ENCODE data around the gene RPS16. TPM values are rescaled to one million over a fixed set of nuclear protein-coding genes. Genes with fewer than 3 reads are reported as not detected.
A peak's percentile ranks its signal among the peaks of the same experiment; 100 is the strongest.

Gene RPS16
- total and polyA plus RNA-seq, 4 experiments from 2014 or later, result 1,590 to 4,227 (median 3,056) TPM

DNA sequence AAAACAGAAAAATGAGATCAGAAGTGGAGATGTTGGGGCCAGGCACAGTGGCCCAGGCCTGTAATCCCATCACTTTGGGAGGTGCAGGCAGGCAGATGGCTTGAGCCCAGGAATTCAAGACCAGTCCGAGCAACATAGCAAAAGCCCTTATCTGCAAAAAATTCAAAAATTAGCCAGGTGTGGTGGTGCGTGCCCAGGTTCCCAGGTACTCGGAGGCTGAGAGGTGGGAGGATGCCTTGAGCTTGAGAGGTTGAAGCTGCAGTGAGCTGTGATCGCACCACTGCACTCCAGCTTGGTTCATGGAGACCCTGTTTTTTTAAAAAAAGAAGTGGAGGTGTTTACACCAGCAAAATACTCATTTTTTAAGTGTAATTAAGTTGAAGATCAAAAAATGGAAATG lies 35.7 kb downstream of the RPS16 start:
- POLR2A ChIA-PET (ENCODE audit: partially characterized antibody), result interaction anchor here (0.9 to 11.3 kb wide), 4 partner anchors 8 to 35 kb away, joined by 3 to 384 read pairs (median 228); partner anchors contain the start of genes MED29, PAF1, PLEKHG2 and RPS16
- no peak for DNase-seq
- H3K4me1 ChIP-seq (ENCODE audit: insufficient read depth, low read length), result peaks cover 74% of the 10 kb centered on the region
- intact Hi-C loops (cut with micrococcal nuclease), result loop anchor here (2.0 kb wide), 1 partner anchor 45 kb away; the partner anchor contains the start of gene SUPT5H
- no peaks in the 10 kb centered on the region for H3K27me3 ChIP-seq (ENCODE audit: insufficient read depth, low read length)
- H3K36me3 Mint-ChIP-seq, result peaks cover 3 to 24% of the 10 kb centered on the region in 2 donors
- H3K36me3 ChIP-seq (ENCODE audit: insufficient read depth, low read length), result peaks cover 7% of the 10 kb centered on the region
- H3K27ac ChIP-seq (ENCODE audit: low read depth, low read length), result peak overlapping the region; percentile 100
- peak overlapping the region; percentile 81 to 100 (median 94) for H3K27ac Mint-ChIP-seq
- peak overlapping the region in 4 of 8 donors; percentile 0 to 60 (median 56) for H3K4me3 Mint-ChIP-seq
- no peak overlapping the region for H3K4me3 ChIP-seq (ENCODE audit: low read length in 2 of 2)
- H3K9me3 Mint-ChIP-seq, result no peaks in the 10 kb centered on the region
- H3K27me3 Mint-ChIP-seq, result no peaks in the 10 kb centered on the region
- CTCF ChIA-PET (ENCODE audit: partially characterized antibody), result interaction anchor here (4.5 to 15.4 kb wide), 2 partner anchors 12 to 35 kb away, joined by 15 to 215 read pairs; partner anchors contain the start of genes PLEKHG2 and RPS16
- no peaks in the 10 kb centered on the region for H3K9me3 ChIP-seq (ENCODE audit: control insufficient read depth in 1 of 2, low read length in 2 of 2)
- peaks cover 31 to 79% (median 63%) of the 10 kb centered on the region in 4 donors for H3K4me1 Mint-ChIP-seq

DNA sequence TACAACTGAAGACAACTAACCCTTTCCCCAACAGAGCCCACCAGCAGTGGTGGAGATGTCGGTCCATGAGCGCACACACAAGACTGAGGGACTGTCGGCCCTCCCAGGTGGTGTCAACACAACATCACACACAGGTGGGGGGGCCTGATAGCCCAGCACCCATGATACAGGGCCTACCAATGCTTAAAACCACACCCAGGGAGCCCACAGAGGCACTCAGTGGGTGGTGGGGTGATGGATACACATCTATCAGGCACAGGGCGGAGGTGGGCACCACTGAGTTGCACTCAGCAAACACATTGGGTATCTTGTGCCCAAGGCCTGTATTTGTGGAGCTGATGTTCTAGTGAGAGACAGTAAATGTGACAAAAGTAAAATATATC lies 36.1 kb downstream of the RPS16 start:
- H3K9me3 ChIP-seq (ENCODE audit: control insufficient read depth in 1 of 2, low read length in 2 of 2), result no peaks in the 10 kb centered on the region
- H3K4me3 Mint-ChIP-seq, result peak overlapping the region in 6 of 8 donors; percentile 0 to 60 (median 54)
- DNase-seq, result no peak
- POLR2A ChIA-PET (ENCODE audit: partially characterized antibody), result interaction anchor here (0.9 to 11.3 kb wide), 5 partner anchors 8 to 36 kb away, joined by 3 to 384 read pairs (median 181); partner anchors contain the start of genes MED29, PAF1, PLEKHG2 and RPS16
- peaks cover 31 to 77% (median 59%) of the 10 kb centered on the region in 4 donors for H3K4me1 Mint-ChIP-seq
- no peak overlapping the region for H3K4me3 ChIP-seq (ENCODE audit: low read length in 2 of 2)
- H3K9me3 Mint-ChIP-seq, result no peaks in the 10 kb centered on the region
- H3K27me3 ChIP-seq (ENCODE audit: insufficient read depth, low read length), result no peaks in the 10 kb centered on the region
- peak overlapping the region; percentile 81 to 100 (median 94) for H3K27ac Mint-ChIP-seq
- H3K27me3 Mint-ChIP-seq, result no peaks in the 10 kb centered on the region
- intact Hi-C loops (cut with micrococcal nuclease), result loop anchor here (2.0 kb wide), 1 partner anchor 45 kb away; the partner anchor contains the start of gene SUPT5H
- H3K36me3 ChIP-seq (ENCODE audit: insufficient read depth, low read length), result peaks cover 11% of the 10 kb centered on the region
- peaks cover 70% of the 10 kb centered on the region for H3K4me1 ChIP-seq (ENCODE audit: insufficient read depth, low read length)
- CTCF ChIA-PET (ENCODE audit: partially characterized antibody), result interaction anchor here (4.0 to 15.4 kb wide), 3 partner anchors 8 to 36 kb away, joined by 15 to 215 read pairs (median 54); partner anchors contain the start of genes PLEKHG2, RPS16 and ZFP36
- peak overlapping the region; percentile 100 for H3K27ac ChIP-seq (ENCODE audit: low read depth, low read length)
- H3K36me3 Mint-ChIP-seq, result peaks cover 4 to 27% of the 10 kb centered on the region in 2 donors

GRCh38 chr19:39398297-39398864 lies 37.4 kb downstream of the RPS16 start:
- ChIA-PET POLR2A (ENCODE audit: partially characterized antibody) (interaction anchor here (0.8 to 10.1 kb wide), 10 partner anchors 10 to 63 kb away, joined by 3 to 384 read pairs (median 10); partner anchors contain the start of genes GMFG, PLEKHG2, RPS16 and SAMD4B), CTCF (ENCODE audit: partially characterized antibody) (interaction anchor here (0.9 to 15.4 kb wide), 12 partner anchors 9 to 141 kb away, joined by 3 to 215 read pairs (median 7); partner anchors contain the start of genes EID2B, PLEKHG2, RPS16 and SUPT5H)
- Histone ChIP-seq H3K27me3 (ENCODE audit: insufficient read depth, low read length) (no peaks in the 10 kb centered on the region), H3K36me3 (ENCODE audit: insufficient read depth, low read length) (peaks cover 20% of the 10 kb centered on the region), H3K4me3 (ENCODE audit: low read length in 2 of 2) (peak overlapping the region in 1 of 2 donors; percentile 21), H3K9me3 (ENCODE audit: control insufficient read depth in 1 of 2, low read length in 2 of 2) (no peaks in the 10 kb centered on the region), H3K4me1 (ENCODE audit: insufficient read depth, low read length) (peaks cover 64% of the 10 kb centered on the region), H3K27ac (ENCODE audit: low read depth, low read length) (peak overlapping the region; percentile 72)
- no peaks in the 10 kb centered on the region for H3K9me3 Mint-ChIP-seq
- H3K36me3 Mint-ChIP-seq, result peaks cover 11 to 37% of the 10 kb centered on the region in 2 donors
- H3K27ac Mint-ChIP-seq, result peak overlapping the region; percentile 94 to 100 (median 97)
- peak overlapping the region in 6 of 8 donors; percentile 57 to 70 (median 64) for H3K4me3 Mint-ChIP-seq
- H3K27me3 Mint-ChIP-seq, result no peaks in the 10 kb centered on the region
- intact Hi-C loops (cut with micrococcal nuclease), result no loop called here
- H3K4me1 Mint-ChIP-seq, result peaks cover 32 to 71% (median 55%) of the 10 kb centered on the region in 4 donors
- peak in 3 of 5 donors; percentile 22 to 74 (median 26) for DNase-seq

- H3K36me3 ChIP-seq (ENCODE audit: insufficient read depth, low read length), result peaks cover 22% of the 10 kb centered on the region
- H3K4me1 ChIP-seq (ENCODE audit: insufficient read depth, low read length), result peaks cover 58% of the 10 kb centered on the region
- CTCF ChIA-PET (ENCODE audit: partially characterized antibody), result interaction anchor here (0.7 to 15.4 kb wide), 15 partner anchors 10 to 142 kb away, joined by 3 to 215 read pairs (median 5); partner anchors contain the start of genes EID2B, PLEKHG2, RPS16 and SUPT5H
- peak overlapping the region in 1 of 2 donors; percentile 21 for H3K4me3 ChIP-seq (ENCODE audit: low read length in 2 of 2)
- Mint-ChIP-seq H3K27ac (peak overlapping the region; percentile 94 to 100 (median 97)), H3K27me3 (no peaks in the 10 kb centered on the region), H3K36me3 (peaks cover 13 to 38% of the 10 kb centered on the region in 2 donors), H3K4me3 (peak overlapping the region; percentile 57 to 70 (median 64)), H3K4me1 (peaks cover 32 to 67% (median 53%) of the 10 kb centered on the region in 4 donors), H3K9me3 (no peaks in the 10 kb centered on the region)
- H3K9me3 ChIP-seq (ENCODE audit: control insufficient read depth in 1 of 2, low read length in 2 of 2), result no peaks in the 10 kb centered on the region
- intact Hi-C loops (cut with micrococcal nuclease), result loop anchor here (1.0 to 2.0 kb wide), 2 partner anchors 15 to 135 kb away; partner anchors contain the start of genes EID2B and PLEKHG2
- peak; percentile 90 to 91 (median 91) for DNase-seq
- peak overlapping the region; percentile 72 for H3K27ac ChIP-seq (ENCODE audit: low read depth, low read length)
- H3K27me3 ChIP-seq (ENCODE audit: insufficient read depth, low read length), result no peaks in the 10 kb centered on the region
- POLR2A ChIA-PET (ENCODE audit: partially characterized antibody), result interaction anchor here (0.8 to 10.1 kb wide), 11 partner anchors 10 to 62 kb away, joined by 3 to 384 read pairs (median 9); partner anchors contain the start of genes GMFG, PLEKHG2, RPS16 and SAMD4B
Observed at GRCh38 chr19:39397360-39398296, 38.1 kb downstream of the RPS16 start.

- Histone ChIP-seq H3K36me3 (ENCODE audit: insufficient read depth, low read length) (peaks cover 55% of the 10 kb centered on the region), H3K4me1 (ENCODE audit: insufficient read depth, low read length) (peaks cover 26% of the 10 kb centered on the region), H3K4me3 (ENCODE audit: low read length in 2 of 2) (peak within 1 kb of the TSS; percentile 71 to 93), H3K27me3 (ENCODE audit: insufficient read depth, low read length) (no peaks in the 10 kb centered on the region), H3K27ac (ENCODE audit: low read depth, low read length) (peak within 1 kb of the TSS; percentile 99), H3K9me3 (ENCODE audit: control insufficient read depth in 1 of 2, low read length in 2 of 2) (no peaks in the 10 kb centered on the region)
- no peaks in the 10 kb centered on the region for H3K9me3 Mint-ChIP-seq
- intact Hi-C loops (cut with micrococcal nuclease), result loop anchor here (1.0 to 5.0 kb wide), 6 partner anchors 11 to 264 kb away; partner anchors contain the start of genes PAK4, PLEKHG2, SAMD4B and SUPT5H
- ChIA-PET CTCF (ENCODE audit: partially characterized antibody) (interaction anchor here (0.6 to 15.4 kb wide), 5 partner anchors 21 to 153 kb away, joined by 3 to 215 read pairs (median 6); partner anchors contain the start of genes EID2B, PLEKHG2 and RPS16), POLR2A (ENCODE audit: partially characterized antibody) (interaction anchor here (0.6 to 5.6 kb wide), 22 partner anchors 13 to 1016 kb away, joined by 3 to 181 read pairs (median 5); partner anchors contain the start of genes EID2, EID2B, GMFG and PAK4)
- DNase-seq, result peak; percentile 96 to 99 (median 99)
- peak within 1 kb of the TSS; percentile 90 to 99 (median 98) for H3K4me3 Mint-ChIP-seq
- peak within 1 kb of the TSS; percentile 93 to 100 (median 100) for H3K27ac Mint-ChIP-seq
- H3K36me3 Mint-ChIP-seq, result peaks cover 42 to 75% of the 10 kb centered on the region in 2 donors
- H3K4me1 Mint-ChIP-seq, result peaks cover 22 to 46% (median 33%) of the 10 kb centered on the region in 4 donors
- H3K27me3 Mint-ChIP-seq, result no peaks in the 10 kb centered on the region
Observed at GRCh38 chr19:39390751-39391437, 44.9 kb downstream of the RPS16 start, which contains the start of the genes MED29 and PAF1. Gene MED29, plus strand, starts transcription at chr19:39391378. Its CDS starts 45 bp downstream, at chr19:39391423. Gene PAF1, minus strand, starts transcription at chr19:39391106. Its CDS starts 242 bp downstream, at chr19:39390864.
